ENCODE data around the gene FUBP1.
"Not testable (repeated sequence)": the region's sequence is repeated elsewhere in the genome, so short reads cannot be mapped to it uniquely, and the experiment has no call there.

FUBP1 gene

DNA sequence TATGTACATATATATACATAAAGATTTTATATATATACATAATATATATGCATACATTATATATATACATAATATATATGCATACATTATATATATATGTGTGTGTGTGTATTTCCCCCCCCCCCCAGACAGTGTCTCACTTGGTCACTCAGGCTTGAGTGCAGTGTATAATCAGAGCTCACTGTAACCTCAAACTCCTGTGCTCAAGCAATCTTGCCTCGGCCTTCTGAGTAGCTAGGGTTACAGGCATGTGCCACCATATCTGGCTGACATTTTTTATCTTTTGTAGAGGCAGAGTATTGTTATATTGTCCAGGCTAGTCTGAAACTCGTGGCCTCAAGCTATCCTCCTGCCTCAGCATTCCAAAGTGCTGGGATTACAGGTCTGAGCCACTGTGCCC, 9.0 kb upstream of the FUBP1 start:
- H3K4me3 ChIP-seq (ENCODE audit: low read depth in 1 of 2, low read length in 1 of 2), result no peak overlapping the region
- H3K36me3 ChIP-seq, result no peaks in the 10 kb centered on the region

DNA sequence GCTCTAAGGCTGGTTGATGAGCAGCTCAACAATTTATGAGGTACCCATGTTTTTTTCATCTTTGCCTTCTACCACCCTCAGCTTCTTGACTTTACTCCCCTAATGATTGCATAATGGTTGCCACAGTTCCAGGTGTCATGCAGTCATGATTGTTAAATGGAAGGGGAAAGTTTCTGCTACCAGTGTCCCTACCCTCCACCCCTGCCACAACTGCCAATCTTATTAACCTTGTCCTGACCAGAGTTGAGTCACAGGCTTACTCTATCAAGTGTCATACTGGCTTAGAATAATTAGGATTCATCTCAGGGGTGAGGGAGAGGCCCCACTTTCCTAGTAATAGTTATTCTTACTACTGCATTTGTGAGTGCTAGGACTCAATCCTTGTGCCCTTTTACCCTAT, 7.9 kb upstream of the FUBP1 start:
- H3K9me3 ChIP-seq, result no peaks in the 10 kb centered on the region
- TF ChIP-seq, protein P1, sequence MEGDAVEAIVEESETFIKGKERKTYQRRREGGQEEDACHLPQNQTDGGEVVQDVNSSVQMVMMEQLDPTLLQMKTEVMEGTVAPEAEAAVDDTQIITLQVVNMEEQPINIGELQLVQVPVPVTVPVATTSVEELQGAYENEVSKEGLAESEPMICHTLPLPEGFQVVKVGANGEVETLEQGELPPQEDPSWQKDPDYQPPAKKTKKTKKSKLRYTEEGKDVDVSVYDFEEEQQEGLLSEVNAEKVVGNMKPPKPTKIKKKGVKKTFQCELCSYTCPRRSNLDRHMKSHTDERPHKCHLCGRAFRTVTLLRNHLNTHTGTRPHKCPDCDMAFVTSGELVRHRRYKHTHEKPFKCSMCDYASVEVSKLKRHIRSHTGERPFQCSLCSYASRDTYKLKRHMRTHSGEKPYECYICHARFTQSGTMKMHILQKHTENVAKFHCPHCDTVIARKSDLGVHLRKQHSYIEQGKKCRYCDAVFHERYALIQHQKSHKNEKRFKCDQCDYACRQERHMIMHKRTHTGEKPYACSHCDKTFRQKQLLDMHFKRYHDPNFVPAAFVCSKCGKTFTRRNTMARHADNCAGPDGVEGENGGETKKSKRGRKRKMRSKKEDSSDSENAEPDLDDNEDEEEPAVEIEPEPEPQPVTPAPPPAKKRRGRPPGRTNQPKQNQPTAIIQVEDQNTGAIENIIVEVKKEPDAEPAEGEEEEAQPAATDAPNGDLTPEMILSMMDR (IDR thresholded peaks at IDR 0.05), result no peak
- H3K4me3 ChIP-seq (ENCODE audit: low read depth in 1 of 2, low read length in 1 of 2), result no peak overlapping the region
- no peaks in the 10 kb centered on the region for H3K27me3 ChIP-seq
- H3K4me1 ChIP-seq (ENCODE audit: control insufficient read depth in 1 of 2, insufficient read depth in 1 of 2, low read depth in 1 of 2, low read length in 1 of 2), result peaks cover 12 to 13% of the 10 kb centered on the region in 2 experiments
- no peaks in the 10 kb centered on the region for H3K36me3 ChIP-seq
- H3K27ac ChIP-seq, result peak overlapping the region; percentile 44

More for the DNA sequence above, 9.0 kb upstream of the FUBP1 start:
- Histone ChIP-seq H3K27ac (no peak overlapping the region), H3K9me3 (no peaks in the 10 kb centered on the region), H3K27me3 (no peaks in the 10 kb centered on the region), H3K4me1 (ENCODE audit: control insufficient read depth in 1 of 2, insufficient read depth in 1 of 2, low read depth in 1 of 2, low read length in 1 of 2) (peaks cover 12 to 13% of the 10 kb centered on the region in 2 experiments)
- TF ChIP-seq, protein P1 (IDR thresholded peaks at IDR 0.05), result no peak

DNA sequence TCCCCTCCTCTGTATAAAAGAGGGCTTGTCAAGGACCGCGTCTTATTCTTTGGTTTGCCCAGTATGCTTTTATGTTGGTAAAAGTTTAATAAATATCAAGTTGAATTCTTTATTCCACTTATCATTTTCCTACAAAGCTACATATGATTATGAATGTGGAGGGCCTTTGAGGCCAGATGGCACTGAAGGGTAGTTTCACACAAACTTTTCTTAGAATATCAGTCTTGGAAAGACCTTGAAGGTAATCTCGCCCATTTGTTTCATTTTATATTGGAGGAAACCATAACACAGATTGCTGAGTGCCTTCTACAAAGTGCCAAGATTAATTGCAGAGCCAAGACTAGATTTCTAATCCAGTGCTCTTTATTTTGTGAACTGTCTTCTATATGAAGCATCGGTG, 5.8 kb upstream of the FUBP1 start:
- Histone ChIP-seq H3K36me3 (no peaks in the 10 kb centered on the region), H3K9me3 (no peaks in the 10 kb centered on the region), H3K4me1 (ENCODE audit: control insufficient read depth in 1 of 2, insufficient read depth in 1 of 2, low read depth in 1 of 2, low read length in 1 of 2) (peaks cover 21% of the 10 kb centered on the region in 2 experiments), H3K27ac (no peak overlapping the region), H3K27me3 (no peaks in the 10 kb centered on the region), H3K4me3 (ENCODE audit: low read depth in 1 of 2, low read length in 1 of 2) (no peak overlapping the region)
- TF ChIP-seq, protein P1 (IDR thresholded peaks at IDR 0.05), result no peak

DNA sequence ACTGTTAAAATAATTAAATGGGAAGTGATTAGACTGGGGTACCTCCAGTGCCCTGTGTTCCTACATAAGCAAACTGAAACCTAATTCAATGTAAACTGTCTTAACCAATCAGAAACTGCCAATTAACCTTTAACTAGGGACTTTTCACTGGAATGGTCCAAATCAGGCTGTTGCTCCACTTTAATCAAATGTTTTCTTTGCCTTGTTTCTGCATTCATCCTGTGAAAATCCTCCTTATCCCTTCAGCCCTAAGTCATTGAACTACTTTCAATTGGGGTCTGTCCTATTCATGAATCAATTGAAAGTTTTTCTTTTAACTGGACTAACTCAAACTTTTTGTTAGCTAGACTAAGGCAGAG, 5.1 kb upstream of the FUBP1 start:
- peaks cover 21 to 23% of the 10 kb centered on the region in 2 experiments for H3K4me1 ChIP-seq (ENCODE audit: control insufficient read depth in 1 of 2, insufficient read depth in 1 of 2, low read depth in 1 of 2, low read length in 1 of 2)
- H3K36me3 ChIP-seq, result no peaks in the 10 kb centered on the region
- no peaks in the 10 kb centered on the region for H3K9me3 ChIP-seq
- H3K27me3 ChIP-seq, result no peaks in the 10 kb centered on the region
- no peak overlapping the region for H3K27ac ChIP-seq
- no peak overlapping the region for H3K4me3 ChIP-seq (ENCODE audit: low read depth in 1 of 2, low read length in 1 of 2)
- TF ChIP-seq, protein P1 (IDR thresholded peaks at IDR 0.05), result no peak

DNA sequence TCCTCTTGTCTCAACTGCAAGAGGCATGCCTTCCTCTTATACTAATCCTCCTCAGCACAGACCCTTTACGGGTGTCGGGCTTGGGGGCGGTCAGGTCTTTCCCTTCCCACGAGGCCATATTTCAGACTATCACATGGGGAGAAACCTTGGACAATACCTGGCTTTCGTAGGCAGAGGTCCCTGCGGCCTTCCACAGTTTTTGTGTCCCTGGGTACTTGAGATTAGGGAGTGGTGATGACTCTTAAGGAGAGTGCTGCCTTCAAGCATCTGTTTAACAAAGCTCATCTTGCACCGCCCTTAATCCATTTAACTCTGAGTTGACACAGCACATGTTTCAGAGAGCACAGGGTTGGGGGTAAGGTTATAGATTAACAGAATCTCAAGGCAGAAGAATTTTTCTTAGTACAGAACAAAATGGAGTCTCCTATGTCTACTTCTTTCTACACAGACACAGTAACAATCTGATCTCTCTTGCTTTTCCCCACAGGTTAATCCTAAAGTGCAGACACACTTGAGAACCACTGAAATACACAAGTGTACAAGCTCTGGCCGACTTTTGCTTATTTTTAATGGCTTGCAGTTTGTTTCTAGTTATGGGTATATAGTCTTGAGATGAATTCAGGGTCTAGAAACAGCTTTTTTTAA, 4.6 kb upstream of the FUBP1 start:
- not testable (repeated sequence) for H3K9me3 ChIP-seq; H3K27ac ChIP-seq; H3K4me3 ChIP-seq (ENCODE audit: low read depth in 1 of 2, low read length in 1 of 2); H3K36me3 ChIP-seq; H3K27me3 ChIP-seq
- H3K4me1 ChIP-seq (ENCODE audit: control insufficient read depth in 1 of 2, insufficient read depth in 1 of 2, low read depth in 1 of 2, low read length in 1 of 2), result peaks cover 23% of the 10 kb centered on the region in 2 experiments

DNA sequence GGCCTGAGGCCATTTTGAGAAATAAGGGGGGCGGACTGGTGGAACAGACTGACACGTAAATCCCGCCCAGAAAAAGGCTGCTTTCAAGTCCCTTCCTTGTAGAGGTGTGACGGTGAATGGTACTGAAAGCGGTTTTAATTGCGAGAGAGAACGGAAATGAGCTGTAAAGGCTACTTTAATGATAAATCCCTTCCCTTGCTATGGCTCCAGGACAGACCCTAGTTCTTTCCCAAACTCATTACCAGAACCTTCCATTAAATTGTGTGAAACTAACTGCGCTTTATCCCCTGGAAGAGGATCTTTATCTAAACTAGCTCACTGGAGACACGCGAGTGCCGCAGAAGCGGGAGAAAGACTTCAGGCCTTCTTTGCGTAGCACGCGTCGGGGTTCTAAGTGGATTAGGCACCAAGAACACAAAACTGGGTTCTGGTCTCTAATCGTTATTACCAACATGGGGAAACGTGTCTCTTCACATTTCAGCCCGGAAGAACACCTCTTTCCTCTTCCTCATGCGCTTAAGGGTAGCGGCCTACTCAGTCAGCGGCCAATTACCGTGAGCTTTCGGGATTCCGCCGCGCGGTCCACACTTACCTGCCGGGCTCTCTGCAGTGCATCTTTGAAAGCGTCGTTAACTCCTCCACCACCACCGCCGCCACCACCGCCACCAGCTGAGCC, 441 bp downstream of the FUBP1 start:
- TF ChIP-seq, protein P1 (IDR thresholded peaks at IDR 0.05), result no peak
- Histone ChIP-seq H3K27me3 (no peaks in the 10 kb centered on the region), H3K36me3 (peaks cover 3% of the 10 kb centered on the region), H3K4me1 (ENCODE audit: control insufficient read depth in 1 of 2, insufficient read depth in 1 of 2, low read depth in 1 of 2, low read length in 1 of 2) (peaks cover 43 to 46% of the 10 kb centered on the region in 2 experiments), H3K9me3 (no peaks in the 10 kb centered on the region), H3K27ac (peak overlapping the region; percentile 94), H3K4me3 (ENCODE audit: low read depth in 1 of 2, low read length in 1 of 2) (peak overlapping the region; percentile 82)
